T-helper 1 cell treated with Interleukin-12 subunit alpha and Interleukin-12 subunit beta and Interleukin-4 antibody, amounts not matched to agents 30 μg/mL and 1 μg/mL, for 36 hours (primary cell): ENCODE measurements around the gene LTBR.
A peak's percentile ranks its signal among the peaks of the same experiment; 100 is the strongest.

Experiments used
- H3K27ac Mint-ChIP-seq: one replicate; pipeline ENCODE4 v1.8.0; 2021; ENCODE audit warnings: mild to moderate bottlenecking, mixed read lengths
- H3K27me3 Mint-ChIP-seq: one replicate; pipeline ENCODE4 v1.8.0; 2021; ENCODE audit warnings: low read depth, mixed read lengths
- H3K36me3 Mint-ChIP-seq: one replicate; pipeline ENCODE4 v1.8.0; 2021; ENCODE audit warnings: low read depth, mixed read lengths
- H3K4me1 Mint-ChIP-seq: one replicate; pipeline ENCODE4 v1.8.0; 2021; ENCODE audit warnings: low read depth, mixed read lengths
- H3K4me3 Mint-ChIP-seq: one replicate; pipeline ENCODE4 v1.8.0; 2021; ENCODE audit warnings: mild to moderate bottlenecking, moderate library complexity, mixed read lengths
- H3K9me3 Mint-ChIP-seq: one replicate; pipeline ENCODE4 v1.8.0; 2021; ENCODE audit warnings: mixed read lengths

LTBR gene

DNA sequence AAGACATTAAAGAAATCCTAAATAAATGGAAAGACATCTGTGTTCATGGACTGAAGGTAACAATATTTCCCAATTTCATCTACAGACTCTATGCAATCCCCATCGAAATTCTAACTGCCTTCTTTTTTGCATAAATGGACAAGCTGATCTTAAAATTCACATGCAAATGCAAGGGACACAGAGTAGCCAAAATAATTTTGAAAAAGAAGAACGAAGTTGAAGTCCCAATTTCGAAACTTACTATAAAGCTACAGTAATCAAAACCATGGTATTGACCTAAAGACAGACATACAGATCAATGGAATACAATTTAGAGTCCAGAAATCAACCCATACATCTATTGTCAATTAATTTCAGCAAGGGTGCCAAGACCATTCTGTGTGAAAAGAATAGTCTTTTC, 44.4 kb downstream of the LTBR start:
- H3K9me3 Mint-ChIP-seq = no peaks in the 10 kb centered on the region

DNA sequence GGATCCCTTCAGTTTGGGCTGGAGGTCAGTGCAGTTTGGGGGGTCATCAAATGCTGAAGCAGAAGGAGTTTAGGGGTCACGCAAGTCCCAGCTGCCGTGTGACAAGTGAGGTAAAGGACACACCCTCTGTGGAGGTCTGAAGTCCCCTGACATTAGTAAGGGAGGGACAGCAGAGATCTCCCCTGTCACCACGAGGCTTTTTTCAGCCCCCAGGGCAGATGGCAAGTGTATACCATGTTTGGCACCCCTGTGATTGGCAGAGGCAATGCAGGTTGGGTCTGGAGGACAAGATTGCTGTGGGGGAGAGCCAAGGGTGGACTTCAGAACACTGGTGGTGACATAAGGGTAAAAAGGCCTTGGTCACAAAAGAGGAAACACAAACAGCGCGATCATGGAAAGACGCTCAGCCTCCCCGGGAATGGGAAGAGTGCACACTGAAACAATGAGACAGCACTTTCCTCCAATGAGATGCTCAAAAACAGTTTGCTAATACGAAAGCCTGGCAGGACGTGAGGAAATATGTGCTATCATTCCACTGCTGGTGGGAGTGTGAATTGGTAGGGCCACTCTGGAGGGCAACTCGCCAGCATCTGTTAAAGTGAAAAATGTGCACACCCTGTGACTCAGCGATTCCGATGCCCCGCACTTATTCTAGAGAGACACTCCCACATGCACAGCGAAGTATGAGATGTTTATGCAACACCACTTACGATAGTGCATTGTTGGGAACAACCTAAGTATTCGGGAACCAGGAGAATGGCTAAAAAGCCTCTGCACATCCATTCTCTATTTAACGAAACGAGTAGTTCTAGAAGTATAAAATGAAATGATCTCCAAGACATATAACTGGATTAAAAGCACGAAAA, 46.4 kb downstream of the LTBR start:
- Mint-ChIP-seq H3K4me1 (peaks cover 56% of the 10 kb centered on the region), H3K9me3 (no peaks in the 10 kb centered on the region), H3K27ac (peak overlapping the region; percentile 77), H3K4me3 (peak overlapping the region; percentile 25), H3K36me3 (no peaks in the 10 kb centered on the region), H3K27me3 (no peaks in the 10 kb centered on the region)

More for the DNA sequence above, 44.4 kb downstream of the LTBR start:
- Mint-ChIP-seq H3K4me3 (no peak overlapping the region), H3K27ac (no peak overlapping the region), H3K27me3 (no peaks in the 10 kb centered on the region), H3K4me1 (peaks cover 55% of the 10 kb centered on the region), H3K36me3 (no peaks in the 10 kb centered on the region)

DNA sequence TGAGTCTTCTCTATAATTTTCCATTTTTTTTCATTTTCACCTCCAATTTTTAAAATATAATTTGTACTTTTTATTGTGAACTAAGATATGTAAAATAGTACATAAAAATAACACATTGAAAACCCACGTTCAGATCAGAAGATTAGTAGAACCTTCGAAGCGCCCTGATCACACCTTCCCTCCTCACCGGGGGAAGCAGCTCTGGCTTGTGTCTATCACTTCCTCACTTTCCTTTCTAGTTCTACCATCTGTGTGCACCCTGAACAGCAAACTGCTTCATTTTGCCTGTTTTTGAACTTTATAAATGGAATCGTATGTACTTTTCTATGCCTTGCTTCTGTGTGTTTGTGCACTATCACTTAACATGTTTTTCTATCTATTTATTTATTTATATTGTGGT, 49.0 kb downstream of the LTBR start:
- Mint-ChIP-seq H3K36me3 (no peaks in the 10 kb centered on the region), H3K9me3 (no peaks in the 10 kb centered on the region), H3K4me3 (no peak overlapping the region), H3K4me1 (peaks cover 41% of the 10 kb centered on the region), H3K27ac (peak overlapping the region; percentile 83), H3K27me3 (no peaks in the 10 kb centered on the region)

DNA sequence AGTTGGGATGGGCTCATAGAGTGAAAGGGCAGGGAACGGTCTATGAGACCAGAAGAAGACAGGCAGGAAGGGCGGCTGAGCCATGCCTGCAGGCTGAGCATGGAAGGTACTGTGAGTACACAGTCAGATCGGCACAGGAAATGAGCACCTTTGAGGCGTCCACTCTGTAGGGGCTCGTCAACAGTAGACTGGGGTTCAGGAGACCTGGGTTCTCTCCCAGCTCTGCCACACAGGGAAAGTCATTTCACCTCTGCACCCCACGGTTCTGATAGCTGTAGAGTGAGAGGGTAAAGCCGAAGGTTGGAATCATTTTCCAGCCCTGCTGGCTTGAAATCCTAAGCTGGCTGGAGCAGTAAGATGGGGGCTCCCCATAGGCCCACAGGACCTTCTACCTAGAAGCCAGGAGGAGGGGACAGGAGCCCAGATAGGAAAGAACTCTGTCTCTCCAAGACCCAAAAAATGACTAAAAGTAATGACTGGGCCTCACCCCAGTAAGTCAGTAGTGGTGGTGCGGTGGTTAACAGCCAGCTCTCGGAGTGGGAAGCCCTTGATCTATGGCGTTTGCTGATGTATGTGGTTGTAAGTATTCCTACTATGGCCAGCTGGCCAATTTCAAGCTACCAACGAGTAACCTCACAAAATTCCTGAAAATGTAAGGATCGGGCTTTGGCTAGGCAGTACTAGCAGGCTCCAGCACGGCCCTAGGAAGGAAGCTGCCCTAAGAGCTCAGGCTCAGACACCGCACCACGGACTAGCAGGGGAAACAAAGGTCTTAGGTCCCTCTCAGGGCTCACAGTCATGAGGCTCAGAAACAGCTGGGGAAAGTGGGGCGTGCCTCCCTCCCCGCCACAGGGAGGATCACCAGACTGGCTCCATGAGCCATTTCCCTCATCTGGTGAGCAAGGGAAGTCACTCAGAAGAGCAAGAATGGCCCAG, 50.5 kb downstream of the LTBR start:
- Mint-ChIP-seq H3K4me3 (peak overlapping the region; percentile 35), H3K27me3 (no peaks in the 10 kb centered on the region), H3K4me1 (peaks cover 37% of the 10 kb centered on the region), H3K27ac (peak overlapping the region; percentile 90), H3K36me3 (no peaks in the 10 kb centered on the region), H3K9me3 (no peaks in the 10 kb centered on the region)

DNA sequence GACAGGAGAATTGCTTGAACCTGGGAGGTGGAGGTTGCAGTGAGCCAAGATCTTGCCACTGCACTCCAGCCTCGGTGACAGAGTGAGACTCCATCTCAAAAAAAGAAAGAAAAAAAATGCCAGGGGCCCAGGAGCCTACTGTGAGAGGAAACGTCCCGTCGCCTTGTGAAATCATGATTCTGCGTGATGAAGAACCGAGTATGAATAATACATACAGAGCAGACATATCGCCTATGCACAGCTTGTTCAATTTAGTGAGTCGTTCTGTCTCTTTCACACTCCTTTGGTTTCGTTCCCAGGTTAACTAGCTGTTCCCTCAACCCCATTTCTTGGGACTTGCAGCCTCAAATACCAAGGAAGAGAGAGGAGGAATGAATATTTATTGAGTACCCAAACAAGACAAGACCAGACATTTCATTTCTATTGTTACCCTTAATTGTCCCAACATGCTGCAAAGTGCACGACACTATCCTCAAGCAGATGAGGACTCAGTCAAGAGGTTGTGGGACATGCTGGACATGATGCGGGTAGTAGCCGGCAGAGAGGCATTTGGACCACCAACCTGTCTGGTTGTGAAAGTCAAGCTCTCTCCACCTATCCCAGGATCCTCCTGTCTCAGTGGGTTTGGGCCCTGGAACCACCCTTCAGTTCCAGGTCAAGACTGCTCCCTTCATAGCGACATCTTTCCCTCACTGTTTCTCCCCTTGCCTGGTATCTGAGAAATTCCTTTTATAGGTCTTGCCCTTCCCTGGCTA, 52.2 kb downstream of the LTBR start:
- no peaks in the 10 kb centered on the region for H3K27me3 Mint-ChIP-seq
- no peaks in the 10 kb centered on the region for H3K36me3 Mint-ChIP-seq
- H3K27ac Mint-ChIP-seq = no peak overlapping the region
- peaks cover 25% of the 10 kb centered on the region for H3K4me1 Mint-ChIP-seq
- no peaks in the 10 kb centered on the region for H3K9me3 Mint-ChIP-seq
- H3K4me3 Mint-ChIP-seq = no peak overlapping the region

DNA sequence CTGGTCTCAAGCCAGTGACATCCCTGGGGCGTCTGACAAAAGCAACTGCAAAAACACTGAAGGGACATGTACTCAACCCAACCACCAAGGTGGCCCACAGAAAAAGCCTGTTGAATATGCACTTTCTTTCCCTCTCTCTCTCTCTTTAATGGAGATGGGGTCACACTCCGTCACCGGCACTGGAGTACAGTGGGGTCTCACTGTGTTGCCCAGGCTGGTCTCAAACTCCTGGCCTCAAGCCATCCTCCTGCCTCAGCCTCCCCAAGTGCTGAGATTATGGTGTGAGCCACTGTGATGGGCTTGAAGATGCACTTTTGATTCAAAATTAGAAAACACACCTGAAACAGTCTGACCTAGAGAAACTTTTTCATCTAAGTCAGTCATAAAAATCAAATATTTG, 53.6 kb downstream of the LTBR start:
- peaks cover 20% of the 10 kb centered on the region for H3K4me1 Mint-ChIP-seq
- no peak overlapping the region for H3K27ac Mint-ChIP-seq
- H3K36me3 Mint-ChIP-seq = no peaks in the 10 kb centered on the region
- no peaks in the 10 kb centered on the region for H3K9me3 Mint-ChIP-seq
- no peaks in the 10 kb centered on the region for H3K27me3 Mint-ChIP-seq
- H3K4me3 Mint-ChIP-seq = no peak overlapping the region

DNA sequence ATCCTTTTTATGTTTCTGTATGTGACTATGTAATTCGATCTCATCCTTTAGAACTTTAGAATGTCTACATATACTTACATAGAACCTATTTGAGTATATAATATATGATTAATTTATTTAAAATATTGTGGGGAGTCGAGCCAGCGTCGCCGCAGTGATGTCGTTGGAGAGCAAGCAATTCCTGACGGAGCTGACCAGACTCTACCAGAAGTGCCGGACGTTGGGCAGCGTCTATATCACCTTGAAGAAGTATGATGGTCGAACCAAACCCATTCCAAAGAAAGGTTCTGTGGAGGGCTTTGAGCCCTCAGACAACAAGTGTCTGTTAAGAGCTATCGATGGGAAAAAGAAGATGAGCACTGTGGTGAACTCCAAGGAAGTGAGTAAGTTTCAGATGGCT, 54.4 kb downstream of the LTBR start:
- Mint-ChIP-seq H3K36me3 (no peaks in the 10 kb centered on the region), H3K4me1 (peaks cover 21% of the 10 kb centered on the region), H3K4me3 (no peak overlapping the region), H3K9me3 (no peaks in the 10 kb centered on the region), H3K27ac (no peak overlapping the region), H3K27me3 (no peaks in the 10 kb centered on the region)

DNA sequence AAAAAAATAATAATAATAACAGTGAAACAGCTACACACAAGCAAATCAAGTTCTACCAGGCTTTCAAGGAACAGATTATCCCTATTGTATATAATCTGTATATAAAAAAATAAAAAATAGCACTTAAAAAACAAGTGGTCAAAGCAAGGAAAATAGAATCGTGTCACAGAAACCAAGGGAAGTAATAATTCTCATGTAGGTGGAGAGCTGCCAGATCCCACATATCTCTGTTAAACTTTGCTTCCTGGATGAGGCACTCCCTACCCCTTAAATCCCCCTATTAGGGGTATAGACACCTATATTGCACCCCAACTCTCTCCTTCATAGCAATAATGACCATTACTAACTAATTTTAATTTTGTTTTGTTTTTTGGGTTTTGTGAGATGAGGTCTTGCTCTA, 56.4 kb downstream of the LTBR start:
- no peaks in the 10 kb centered on the region for H3K27me3 Mint-ChIP-seq
- no peak overlapping the region for H3K27ac Mint-ChIP-seq

More for the DNA sequence above, 56.4 kb downstream of the LTBR start:
- Mint-ChIP-seq H3K4me1 (peaks cover 24% of the 10 kb centered on the region), H3K4me3 (no peak overlapping the region), H3K36me3 (peaks cover 7% of the 10 kb centered on the region), H3K9me3 (no peaks in the 10 kb centered on the region)
